RCC 7860 (cell line): ENCODE measurements around the gene ANKS1B.
"Not testable (repeated sequence)": the region's sequence is repeated elsewhere in the genome, so short reads cannot be mapped to it uniquely, and the experiment has no call there.

Source experiments
- DNase-seq: peaks from one replicate; pipeline ENCODE4 v3.0.0-alpha.2; 2015; ENCODE audit warnings: low spot score
- FAIRE-seq: peaks from 2 replicates; lab custom pipeline; 2012; peaks lifted over from hg19 to GRCh38; lab: Jason Lieb, UNC

ANKS1B gene

DNA sequence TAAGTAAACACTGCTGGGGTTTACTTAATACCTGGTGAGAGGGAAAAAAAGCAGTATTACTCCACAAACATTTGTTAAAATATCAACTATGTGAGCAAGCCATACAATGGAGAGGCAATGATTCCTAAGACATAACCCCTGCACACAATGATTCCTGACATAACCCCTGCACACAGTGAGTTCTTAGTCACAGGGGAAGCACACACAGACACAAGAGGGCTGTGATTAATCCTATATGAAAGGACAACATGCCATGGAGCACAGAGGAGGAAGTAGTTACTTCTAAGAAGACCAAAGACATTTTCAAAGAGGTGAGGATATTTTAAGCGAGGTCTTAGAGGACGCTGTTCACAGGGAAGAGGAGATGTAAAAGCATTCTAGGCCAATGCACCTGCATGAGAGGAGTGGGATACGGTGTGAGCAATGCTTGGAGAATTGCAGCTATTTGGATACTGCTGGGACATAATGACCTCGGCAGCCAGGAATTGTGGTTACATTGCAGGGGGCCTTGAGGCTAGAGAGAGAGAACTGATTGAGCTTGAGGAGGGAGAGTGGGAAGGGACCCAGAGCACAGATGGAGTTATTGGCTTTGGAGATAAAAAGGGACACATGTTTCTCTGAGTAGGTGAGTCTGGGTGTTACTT lies 1127.7 kb downstream of the ANKS1B start:
- DNase-seq (peak; percentile 56), FAIRE-seq (no peak)

DNA sequence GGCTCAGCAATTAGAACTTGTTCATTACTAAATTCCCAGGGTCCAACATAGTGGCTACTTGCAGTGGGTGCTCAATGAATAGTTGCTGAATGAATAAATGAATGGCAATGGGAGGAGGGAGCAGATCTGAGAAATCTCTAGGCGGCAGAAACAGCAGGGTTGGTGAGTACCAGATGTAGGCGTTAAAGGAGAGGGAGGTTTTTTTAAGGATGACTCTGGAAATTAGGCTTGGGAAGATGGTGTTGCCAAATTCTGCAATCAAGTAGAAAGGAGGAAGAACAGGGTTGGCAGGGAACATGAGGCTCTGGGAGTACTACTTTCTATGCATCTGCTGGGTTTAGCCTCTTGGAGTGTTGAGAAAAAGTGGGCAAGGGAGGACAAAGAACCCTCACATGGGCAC lies 1132.6 kb downstream of the ANKS1B start:
- DNase-seq (no peak), FAIRE-seq (no peak)

DNA sequence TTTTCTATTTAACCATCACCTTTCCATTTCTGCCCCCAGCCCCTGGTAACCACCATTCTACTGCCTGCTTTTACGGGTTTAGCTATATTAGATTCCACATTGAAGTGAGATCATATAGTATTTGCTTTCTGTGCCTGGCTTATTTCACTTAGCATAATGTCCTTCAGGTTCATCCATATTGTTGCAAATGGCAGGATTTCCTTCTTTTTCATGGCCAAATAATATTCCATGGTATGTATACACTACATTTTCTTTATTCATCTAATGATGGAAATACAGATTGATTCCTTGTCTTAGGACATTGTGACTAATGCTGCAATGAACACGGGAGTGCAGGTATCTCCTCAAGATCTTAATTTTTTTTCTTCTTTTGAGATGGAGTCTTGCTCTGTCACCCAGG lies 1137.5 kb downstream of the ANKS1B start:
- DNase-seq (no peak), FAIRE-seq (no peak)

DNA sequence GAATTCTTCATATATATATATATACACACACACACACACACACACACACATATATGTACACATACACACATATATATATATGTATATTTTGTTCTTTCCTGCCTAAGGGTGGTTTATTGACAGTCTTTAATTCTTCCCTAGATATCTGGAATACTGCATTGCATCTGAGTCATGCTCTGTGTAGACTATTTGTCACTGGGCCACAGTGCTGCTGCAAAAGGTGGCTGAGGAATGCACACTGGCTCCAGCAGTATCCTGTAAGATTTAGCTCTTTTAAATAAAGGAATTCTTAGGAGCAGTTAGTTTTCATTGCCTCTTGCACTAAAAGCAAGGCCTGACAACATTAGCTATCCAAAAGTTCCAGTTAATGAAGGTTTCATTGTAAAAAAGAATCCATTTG lies 1138.8 kb downstream of the ANKS1B start:
- no peak for FAIRE-seq

DNA sequence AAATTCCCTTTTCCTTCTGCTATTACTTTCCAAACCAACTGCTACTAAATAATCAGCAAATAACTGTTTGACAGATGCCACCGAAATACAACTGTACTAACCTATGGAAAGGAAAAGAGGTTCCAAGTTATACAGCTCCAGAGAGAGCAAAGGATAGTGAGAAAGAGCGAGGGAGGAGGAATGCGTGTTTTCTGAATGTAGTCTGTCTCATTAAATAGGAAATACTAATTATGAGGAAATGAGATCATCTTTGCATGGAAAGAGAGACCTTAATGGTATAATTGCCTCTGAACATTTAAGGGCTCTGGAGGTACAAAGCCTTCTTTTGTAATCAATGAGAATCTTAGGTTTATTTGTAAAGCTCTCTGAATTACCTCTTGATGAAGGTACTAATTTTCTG lies 1144.4 kb downstream of the ANKS1B start:
- FAIRE-seq = no peak

More for the DNA sequence above, 1138.8 kb downstream of the ANKS1B start:
- DNase-seq = peak; percentile 7

DNA sequence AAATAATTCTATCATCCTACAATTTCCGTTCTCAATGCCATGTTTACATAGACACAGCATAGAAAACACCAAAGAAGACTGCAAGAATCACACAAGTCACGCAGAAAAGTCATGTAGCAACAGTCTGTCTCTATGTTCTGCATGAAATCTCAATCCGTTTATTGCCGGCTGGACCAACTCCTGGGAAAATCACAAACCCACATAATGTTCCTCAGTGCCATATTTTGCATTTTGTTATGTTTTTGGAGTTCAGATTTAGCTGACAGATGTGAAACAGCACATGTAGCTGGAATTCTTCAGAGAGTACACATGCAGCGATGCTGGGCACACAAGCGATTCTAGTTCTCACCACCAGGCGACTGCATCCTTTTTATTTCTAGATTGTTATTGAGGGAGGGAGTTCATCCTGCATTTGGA lies 1146.5 kb downstream of the ANKS1B start:
- no peak for FAIRE-seq

More for the DNA sequence above, 1144.4 kb downstream of the ANKS1B start:
- DNase-seq = no peak

DNA sequence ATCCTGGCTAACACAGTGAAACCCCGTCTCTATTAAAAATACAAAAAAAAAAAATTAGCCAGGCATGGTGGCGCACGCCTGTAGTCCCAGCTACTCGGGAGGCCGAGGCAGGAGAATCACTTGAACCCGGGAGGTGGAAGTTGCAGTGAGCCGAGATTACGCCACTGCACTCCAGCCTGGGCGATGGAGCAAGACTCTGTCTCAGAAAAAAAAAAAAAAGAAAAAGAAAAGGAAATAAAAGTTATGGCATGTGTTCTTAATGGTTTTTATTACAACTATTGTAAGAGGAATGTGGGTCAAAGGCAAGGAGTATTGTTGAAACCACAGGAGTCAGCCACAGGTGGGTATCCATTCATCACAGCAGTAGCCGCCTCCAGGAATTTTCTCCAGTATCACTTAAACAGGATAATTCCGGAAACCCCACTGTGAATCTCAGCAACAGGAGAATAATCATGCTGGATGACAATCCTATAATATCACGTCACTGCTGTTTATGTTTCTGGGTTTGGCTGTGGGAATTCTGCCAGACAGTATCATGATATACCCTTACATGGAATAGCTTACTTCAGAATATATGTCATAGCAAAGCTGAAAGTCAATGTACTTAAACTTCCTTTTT lies 1147.5 kb downstream of the ANKS1B start:
- peak; percentile 56 for DNase-seq
- not testable (repeated sequence) for FAIRE-seq

More for the DNA sequence above, 1146.5 kb downstream of the ANKS1B start:
- DNase-seq = no peak

DNA sequence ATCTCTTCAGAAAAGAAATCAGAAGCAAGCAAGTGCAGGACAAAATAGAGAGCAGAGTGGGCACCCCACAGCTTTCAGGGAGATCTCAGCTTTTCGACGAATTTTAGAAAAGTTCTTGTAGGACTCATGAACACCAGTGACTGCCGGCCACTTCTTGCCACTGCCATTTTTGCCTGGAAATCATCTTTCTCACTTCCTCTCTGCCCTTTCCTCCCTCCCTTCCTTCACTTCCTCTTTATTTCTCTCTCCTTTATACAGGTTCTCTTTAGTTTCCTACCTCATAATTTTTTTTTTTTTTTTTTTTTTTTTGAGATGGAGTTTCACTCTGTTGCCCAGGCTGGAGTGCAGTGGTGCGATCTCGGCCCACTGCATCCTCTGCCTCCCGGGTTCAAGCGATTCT lies 1154.1 kb downstream of the ANKS1B start:
- no peak for DNase-seq
- no peak for FAIRE-seq

DNA sequence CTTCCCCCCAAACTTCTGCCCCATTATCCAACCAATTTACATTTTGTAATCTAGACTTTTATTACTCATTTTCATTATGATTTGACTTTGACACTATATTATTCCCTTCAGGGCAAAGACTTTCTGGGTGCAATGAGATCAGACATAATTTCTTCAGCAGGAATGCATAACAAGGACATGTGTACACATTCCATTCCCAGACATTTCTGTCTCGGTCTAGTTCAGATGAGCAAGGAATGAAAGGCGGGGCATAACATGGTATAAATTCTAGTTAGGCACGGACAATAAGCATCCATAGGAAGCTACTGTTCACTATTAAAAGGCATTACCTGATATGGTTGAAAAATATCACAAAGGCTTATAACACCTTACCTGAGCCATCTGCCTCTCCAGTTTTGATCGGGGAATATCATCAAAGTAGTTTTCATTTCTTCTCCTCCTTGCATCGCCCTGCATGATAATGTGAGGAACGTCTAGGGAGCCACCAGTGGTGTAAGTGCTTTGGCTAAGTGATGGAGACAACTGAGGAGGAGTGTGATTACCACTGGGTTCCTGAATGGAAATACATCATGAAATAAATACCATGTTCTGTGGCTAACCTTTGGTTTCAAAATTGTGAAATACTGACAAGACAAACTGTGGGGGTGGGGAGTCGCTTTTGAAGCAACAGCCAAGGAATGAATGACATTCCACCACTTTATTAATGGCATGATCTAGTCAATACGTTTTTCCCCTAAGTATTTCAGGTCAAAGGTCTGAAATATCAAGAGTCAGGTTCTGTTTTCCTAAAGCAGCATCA lies 1155.7 kb downstream of the ANKS1B start:
- FAIRE-seq = no peak
- no peak for DNase-seq

DNA sequence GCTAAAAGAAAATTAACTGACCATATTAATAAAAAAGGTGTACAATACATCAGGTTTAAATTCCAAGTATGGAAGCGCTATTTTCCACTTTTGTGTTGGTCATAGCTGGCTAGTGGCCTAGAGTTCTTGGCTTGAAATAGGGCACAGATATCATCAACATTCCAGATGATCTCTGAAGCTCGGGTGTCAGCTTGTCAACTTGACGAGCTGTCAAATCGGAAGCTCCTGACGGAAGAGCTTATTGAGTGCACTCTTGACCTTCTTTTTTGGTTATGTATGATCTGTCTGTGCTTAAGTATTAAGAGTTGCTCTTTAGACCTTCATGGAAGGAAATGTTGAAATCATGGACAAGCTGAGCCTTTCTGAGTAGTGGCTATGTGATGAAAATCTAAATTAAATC lies 1161.7 kb downstream of the ANKS1B start:
- no peak for FAIRE-seq
- DNase-seq = no peak

DNA sequence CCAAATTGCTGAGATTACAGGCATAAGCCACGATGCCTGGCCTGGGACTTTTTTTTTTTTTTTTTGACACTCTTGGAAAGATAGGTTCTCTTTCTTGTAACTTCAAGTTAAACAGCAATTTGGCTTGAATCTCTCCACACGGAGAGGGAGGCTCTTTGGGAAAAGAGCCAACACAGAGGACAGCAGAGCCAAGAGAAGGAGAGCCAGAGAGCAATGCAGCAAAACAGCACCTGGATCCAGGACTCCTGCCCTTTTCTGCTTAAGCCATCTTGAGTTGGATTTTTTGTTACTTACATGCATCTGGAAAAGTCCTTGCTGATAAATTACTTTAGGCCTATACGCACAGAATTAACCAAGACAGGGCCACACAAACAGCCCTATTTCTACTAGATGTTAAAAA lies 1162.9 kb downstream of the ANKS1B start:
- FAIRE-seq = no peak
- no peak for DNase-seq

DNA sequence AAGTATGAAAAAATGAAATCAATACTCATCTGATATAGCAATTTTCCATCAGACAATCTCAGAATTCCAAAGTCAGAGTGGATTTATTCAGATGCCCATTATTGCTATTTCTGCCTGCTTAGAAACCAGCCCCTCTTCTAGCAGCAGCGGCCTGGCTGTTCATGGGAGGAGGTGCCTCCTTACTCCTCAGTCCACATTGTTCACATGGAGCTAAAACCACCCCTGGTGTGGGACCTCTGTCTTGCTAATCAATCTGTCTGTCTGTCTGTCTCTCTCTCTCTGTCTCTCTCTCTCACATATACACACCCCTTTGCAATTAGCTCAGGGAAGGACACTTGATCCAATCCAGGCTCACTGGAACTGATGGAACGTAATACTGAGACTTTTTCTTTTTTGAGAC lies 1163.5 kb downstream of the ANKS1B start:
- FAIRE-seq = no peak

DNA sequence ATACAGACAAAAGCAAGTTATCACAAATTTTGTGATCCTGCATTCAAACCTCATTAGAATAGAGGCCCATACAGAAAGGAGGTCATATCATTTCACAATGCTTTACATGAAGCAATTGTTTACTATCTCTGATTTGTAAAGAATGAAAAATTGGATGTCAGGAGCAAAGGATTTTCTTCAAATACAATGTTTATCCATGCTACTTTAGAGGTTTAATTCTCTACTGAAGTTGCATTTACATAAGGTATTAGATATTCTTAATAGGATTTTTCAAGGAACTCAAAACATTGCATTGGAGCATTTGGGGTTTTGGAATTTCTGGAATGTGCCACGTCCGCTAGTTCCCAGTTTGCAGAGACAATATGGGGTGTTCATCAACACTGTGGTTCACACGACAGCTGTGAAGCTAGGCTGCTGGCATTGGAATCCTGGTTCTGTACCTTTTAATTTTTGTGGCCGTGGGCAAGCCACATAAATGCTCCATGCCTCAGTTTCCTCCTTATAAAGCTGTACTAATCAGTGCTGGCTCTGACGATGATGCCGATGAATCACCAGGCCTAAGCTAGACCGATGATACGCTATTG lies 1164.8 kb downstream of the ANKS1B start:
- DNase-seq (no peak), FAIRE-seq (no peak)

More for the DNA sequence above, 1163.5 kb downstream of the ANKS1B start:
- no peak for DNase-seq

DNA sequence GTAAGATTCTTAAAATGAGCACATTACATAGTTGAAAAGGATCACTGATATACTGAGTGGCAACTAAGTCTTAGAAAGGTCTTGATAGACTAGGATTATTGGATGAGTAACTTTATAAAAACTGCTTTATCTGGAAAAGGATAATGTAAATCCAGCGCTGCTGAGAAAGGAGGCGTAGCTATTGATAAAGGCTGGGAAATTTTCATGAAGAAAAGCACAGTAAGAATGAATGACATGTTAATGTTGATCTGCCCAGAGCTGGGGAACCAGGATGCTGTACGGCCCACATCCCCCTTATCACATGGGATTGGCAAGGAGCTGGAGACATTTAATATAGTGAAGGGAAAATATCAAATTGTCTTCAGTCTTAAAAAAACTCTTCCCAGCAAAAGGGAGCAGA lies 1165.7 kb downstream of the ANKS1B start:
- DNase-seq (no peak), FAIRE-seq (no peak)

DNA sequence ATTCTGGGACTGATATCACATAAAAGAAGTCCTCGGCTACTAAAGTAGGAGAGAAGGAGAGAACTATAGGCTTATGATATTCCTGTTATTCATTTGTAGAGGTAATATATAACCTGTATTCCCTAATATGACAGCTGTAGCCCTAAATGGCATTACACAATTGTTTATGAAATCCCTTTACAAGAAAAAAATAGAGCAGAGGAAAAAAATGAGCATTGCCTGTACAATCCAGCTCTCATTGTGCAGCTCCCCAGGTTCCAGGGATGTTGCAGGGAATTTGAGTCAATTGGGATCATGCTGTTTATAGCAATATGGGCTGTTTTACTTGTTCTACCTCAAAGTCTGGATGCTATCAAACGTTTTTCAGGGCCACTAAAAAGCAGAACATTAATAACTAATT lies 1166.5 kb downstream of the ANKS1B start:
- DNase-seq (no peak), FAIRE-seq (no peak)

DNA sequence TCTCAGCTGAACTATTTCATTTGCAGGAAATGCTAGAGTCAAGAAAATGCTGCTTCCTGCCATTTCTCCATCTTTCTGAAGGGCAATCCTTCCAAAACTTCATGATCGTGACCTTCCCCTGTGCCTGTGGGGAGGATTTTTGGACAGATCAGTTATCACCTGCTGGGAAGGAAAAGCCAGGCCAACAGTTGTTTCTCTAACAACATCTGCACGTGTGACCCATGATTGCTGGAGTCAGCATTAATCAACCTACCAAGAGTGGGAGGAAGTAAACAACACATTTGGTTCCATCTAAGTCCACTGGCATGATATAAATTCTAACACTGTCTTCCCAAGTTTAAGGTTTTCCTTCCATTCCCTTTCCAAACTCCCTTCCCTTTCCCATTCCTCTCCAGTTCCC lies 1167.0 kb downstream of the ANKS1B start:
- DNase-seq (no peak), FAIRE-seq (no peak)

DNA sequence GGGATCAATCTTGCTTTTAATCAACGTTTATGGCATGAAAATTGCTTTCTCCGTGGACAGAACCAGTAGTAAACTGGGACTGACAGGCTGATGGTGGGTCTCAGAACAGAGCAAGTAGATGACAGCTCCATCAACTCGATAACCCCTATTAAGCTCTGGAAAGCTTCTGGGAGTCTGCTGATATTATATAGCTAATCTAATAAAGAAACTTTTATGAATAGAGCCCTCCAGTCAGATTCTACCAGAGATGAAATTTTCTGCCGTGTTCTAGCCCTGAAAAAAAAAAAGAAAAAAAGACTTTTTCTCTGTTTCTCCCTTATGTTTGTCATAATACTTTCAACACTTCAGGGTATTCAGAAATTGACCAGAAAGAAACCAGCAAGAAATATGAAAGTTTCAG lies 1168.0 kb downstream of the ANKS1B start:
- FAIRE-seq = no peak

DNA sequence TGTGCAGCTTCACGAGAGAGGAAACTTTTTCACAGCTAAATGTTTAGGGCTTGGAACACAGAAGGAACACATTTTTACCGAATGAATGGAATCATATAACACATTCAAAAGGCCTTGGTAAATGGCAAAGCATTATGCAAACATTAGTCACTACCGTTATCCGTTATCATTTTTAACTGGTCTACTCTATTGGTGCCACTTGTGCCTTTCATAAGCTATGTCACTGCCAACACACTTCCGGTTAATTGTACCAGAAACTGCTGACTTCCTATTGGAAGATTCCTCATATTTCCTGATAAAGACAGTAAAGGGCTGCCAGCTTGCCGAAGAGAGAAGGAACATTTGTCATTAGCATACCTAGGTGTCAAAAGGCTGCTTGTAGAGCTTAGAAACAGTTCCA lies 1170.5 kb downstream of the ANKS1B start:
- no peak for FAIRE-seq
- DNase-seq = no peak

More for the DNA sequence above, 1168.0 kb downstream of the ANKS1B start:
- DNase-seq = no peak

DNA sequence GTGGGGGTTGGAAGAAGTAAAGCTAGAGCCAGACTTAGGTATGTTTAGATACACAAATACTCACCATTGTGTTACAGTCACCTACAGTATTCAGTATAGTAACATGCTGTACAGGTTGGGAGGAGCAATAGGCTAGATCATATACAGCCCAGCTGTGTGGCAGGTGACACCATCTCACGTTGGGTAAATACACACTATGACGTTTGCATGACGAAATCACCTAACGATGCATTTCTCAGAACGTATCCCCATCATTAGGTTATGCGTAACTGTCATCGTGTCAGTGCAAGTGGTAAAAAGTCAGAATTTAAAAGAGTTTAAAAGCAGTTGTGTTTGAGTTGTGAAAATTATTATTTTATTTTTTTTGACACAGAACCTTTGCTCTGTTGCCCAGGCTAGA lies 1172.5 kb downstream of the ANKS1B start:
- DNase-seq = no peak
- FAIRE-seq = no peak

DNA sequence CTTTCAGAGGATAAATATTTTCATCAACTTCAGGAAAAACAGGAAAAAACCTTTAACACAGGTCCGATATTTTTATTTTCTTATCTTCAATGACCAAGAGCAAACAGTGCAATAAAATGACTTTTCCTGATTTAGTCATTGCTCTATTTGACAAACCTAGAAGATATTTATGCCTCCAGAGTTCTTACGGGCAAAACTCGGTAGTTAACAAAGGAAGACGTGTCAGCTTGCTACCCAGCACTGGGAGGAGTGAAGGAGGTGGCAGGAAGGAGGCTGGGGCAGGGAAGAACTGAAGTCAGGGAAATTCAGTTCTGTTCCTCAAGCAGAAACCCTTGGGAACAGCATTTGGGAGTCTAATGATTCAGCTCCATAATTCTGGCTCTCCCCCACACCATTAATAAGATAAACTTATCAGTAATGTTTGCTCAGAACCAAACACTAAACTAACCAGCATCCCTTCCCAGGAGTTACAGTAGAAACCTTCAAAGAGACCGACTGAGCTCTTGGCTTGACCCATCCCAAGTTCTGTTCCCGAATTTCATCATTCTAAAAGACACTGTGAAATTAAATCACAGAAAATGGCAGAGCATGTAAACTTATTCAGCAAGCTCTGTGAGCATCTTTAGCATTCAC lies 1176.4 kb downstream of the ANKS1B start:
- no peak for DNase-seq
- no peak for FAIRE-seq

DNA sequence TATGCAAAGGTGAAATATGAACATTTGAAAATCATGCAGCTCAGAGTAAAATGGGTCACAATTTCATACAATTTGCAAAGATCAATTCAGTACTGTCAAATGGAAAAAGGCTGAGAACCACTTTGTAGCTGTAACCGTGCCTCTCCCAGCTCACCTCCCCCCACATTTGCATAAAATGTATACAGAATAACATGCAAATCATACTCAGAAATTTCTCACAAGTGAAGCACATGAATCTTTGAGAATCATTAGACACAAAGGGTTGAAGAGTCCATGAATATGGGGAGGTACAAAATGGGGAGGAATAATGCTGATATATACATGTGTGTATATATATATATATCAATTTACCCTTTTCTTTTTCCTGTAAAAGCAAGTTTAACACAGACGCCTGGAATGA lies 1177.5 kb downstream of the ANKS1B start:
- DNase-seq = no peak
- no peak for FAIRE-seq
